Ramos (cell line): ENCODE data around the gene FBXO2.

Experiments used
- in situ Hi-C: fragments of 300-500 bp; cut with MboI; formaldehyde crosslinking; loops from one replicate; pipeline ENCODE4 v1.14.3; 2022; ENCODE audit warnings: low sequenced_read_pairs; ENCODE audit not compliant: unreplicated experiment

FBXO2 gene

DNA sequence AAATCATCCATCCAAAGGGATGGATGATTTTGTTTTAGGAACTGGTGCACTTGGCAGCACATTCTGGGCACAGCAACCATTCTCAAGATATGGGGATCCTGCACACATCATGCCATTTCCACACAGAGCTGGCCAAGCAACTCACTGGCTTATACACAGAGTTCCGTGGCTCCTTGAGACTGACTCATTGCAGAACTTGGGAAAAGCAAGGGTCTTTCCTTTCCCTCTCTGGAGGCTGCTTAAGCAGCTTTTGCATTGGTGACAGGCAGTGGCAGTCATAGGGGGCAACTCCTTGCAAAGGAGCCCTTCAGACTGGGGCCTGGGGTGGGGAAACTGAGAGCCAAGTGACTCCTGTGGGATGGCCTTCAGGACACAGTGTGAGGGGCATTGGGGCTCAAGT is 28.6 kb upstream of the FBXO2 start:
- in situ Hi-C loops = no loop called here

DNA sequence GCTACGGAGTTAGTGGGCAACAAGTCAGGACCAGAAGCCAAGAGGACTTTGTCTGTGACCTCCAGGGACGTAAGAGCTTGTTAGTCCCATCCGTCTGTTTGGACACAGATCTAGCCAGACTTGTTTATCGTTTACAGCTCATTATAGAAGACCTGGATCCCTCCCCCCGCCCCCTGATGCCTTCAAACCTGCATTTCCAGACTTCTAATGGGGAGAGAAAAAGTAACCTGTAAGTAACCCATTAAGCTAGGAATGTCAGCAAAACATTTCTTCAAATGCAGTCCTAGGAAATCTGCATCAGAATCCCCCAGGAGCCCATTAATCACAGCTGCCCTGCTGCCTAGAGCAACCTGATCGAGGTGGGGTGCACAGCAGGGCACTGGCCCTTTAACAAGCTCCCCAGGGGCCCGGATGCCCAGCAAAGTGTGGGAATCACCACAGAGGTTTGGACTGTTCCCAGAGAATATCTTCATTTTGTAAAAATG is 28.1 kb upstream of the FBXO2 start:
- in situ Hi-C loops = no loop called here

DNA sequence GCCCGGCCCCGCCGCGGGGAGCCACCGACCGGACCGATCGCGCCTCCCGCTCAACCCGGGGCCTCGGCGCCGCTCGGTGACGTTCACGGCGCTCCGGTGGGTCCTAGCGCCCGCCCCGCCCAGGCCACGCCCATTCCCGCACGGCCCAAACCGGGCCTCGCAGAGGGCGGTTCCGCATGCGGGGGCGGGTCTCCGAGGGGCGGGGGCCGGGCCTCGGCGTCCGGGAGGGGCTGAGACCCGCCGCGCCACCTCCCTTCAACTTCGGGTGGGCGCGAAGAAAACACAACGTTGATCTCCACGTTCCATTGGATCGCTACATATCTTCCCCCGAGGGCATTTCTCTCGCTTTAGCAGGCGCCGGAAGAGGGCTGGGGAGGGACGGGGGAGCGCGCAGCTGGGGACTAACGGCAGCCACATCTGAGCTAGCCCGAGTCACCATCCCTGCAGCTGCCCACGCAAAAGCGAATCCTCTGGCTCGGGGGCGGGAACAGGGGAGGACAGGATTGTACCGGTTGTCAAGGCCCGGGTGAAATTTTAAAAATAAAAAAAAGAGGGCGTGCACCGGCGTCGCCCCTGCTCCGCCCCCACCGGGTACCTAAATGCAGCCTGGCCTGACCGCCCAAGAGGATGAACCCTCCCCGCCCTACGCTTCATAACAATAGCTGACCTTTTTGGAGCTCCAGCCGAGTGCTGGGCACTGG is 27.0 kb upstream of the FBXO2 start, which contains the start of gene MAD2L2:
TSS of gene MAD2L2 (minus strand) at position 78 of the 701 bp plus-strand sequence. CDS start 547 bp downstream, outside the sequence.
- in situ Hi-C loops = no loop called here

DNA sequence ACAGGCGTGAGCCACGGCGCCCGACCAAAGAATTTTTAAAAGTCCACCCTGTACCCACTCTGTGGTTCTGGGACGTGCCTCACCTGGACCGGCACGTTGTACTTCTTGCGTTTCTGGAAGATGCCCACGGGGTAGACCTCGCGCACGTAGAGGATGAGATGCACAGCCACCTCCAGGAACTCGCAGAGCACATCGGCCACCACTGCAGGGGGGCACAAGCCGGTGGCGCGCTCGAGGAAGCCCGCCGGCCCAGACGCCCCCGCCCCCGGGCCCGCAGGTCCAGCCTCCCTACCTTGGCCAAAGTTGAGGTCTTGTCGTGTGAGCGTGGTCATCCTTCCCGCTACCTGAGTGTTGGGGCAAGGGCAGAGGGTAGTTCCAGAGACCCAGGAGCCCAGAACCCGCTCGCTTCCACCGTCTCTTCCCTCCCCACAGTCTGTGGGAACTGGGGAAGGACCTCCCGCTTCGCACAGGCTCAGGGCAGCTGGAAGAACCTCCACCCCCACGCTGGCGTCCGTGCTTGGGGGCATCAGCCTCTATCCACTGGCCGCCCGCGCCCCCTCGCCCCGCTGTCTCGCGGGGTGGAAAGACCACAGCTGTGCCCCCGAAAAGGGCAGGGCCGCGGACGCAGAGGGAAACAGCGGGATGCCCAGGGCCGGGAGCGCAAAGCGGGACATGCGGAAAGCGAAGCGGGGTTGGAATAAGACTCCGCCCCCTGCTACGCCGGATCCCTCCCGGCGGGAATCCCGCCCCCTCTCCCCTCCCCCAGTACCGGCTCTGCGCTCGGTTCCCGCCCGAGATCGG is 26.2 kb upstream of the FBXO2 start:
- in situ Hi-C loops = no loop called here

DNA sequence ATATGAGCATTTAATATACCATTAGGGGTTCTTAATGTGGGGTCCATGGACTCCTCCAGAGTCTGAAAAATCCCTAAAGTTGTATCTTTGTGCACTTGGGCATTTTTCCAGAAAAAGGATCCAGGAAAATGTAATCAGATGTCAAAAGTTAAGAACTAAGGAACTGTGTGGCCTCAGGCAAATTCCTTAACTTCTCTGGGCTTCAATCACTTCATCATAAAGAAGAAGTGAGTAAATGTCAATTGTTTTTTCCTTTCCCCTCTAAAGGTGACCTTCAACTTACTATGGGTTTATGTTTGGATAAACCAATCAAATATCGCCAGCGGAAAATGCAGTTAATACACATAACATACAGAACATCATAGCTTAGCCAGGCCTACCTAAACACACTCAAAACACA is 24.2 kb upstream of the FBXO2 start:
- in situ Hi-C loops = no loop called here

DNA sequence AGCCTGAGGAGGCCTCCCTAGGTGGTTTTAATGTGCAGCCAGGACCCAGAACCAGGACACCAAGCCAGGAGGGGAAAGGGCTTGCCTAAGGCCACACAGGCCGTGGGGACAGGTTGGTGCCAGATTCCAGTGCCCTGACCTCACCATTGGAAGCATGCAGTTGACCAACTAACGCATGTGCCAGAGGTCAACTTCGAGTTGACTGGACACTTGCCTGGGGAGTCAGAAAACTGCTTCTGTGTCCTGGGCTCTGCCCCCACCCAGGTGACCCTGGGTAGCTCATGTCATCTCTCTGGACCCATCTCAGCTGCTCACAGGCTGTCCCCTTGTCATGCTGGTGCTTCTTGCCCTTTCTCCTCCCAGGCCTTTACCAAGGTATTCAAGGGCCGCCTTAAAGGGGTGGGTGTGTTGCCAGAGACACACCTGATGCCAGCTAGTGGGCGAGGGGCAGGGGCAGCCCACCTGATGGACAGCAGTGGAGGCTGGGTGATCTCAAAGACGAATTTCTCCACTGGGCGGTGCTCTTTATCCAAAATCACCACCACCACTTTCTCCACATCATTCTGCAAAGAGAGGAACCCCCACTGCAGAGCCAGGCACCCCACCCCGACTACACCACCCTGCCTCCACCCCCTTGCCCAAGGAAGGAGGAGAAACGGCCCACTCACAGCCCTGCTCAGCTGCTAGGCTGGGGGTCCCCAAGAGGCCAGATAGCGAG is 22.3 kb upstream of the FBXO2 start:
- in situ Hi-C loops = no loop called here

DNA sequence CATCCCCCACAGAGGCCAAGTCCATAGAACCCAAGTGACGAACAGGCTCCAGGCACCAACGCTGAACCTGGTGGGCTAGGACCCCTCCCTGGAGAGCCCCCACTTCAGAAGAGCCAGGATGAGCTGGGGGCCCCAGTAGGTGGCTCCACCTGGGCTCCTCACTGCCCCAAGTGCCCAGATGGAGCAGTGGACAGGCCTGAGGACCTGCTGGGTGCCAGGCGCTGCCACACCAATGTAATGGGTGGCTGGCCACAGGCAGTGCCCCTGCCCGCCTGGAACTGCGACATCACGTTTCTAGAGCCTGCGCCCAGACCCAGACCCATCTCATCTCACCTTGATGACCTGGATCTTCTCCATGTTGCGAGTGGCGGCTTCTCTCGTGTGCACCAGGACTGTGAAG is 21.1 kb upstream of the FBXO2 start:
- in situ Hi-C loops = no loop called here

DNA sequence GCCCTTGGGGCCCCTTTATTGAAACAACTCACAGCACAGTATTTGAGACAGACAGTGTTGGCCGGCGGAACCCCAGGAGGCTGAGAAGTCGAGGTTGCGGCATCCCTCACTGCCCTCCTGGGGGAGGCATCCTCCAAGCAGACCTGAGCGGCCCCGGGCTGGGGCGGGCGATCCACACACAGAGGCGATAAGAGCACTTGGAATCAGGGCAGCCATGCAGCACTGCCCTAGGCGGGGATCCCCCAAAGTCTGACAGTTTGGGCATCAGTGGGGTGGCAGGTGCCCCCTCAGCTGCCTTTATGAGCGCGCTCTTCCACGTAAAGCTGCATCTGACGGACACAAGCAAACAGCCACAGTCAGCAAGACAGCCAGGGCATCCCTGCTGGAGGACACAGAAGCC is 20.3 kb upstream of the FBXO2 start:
- in situ Hi-C loops = no loop called here

DNA sequence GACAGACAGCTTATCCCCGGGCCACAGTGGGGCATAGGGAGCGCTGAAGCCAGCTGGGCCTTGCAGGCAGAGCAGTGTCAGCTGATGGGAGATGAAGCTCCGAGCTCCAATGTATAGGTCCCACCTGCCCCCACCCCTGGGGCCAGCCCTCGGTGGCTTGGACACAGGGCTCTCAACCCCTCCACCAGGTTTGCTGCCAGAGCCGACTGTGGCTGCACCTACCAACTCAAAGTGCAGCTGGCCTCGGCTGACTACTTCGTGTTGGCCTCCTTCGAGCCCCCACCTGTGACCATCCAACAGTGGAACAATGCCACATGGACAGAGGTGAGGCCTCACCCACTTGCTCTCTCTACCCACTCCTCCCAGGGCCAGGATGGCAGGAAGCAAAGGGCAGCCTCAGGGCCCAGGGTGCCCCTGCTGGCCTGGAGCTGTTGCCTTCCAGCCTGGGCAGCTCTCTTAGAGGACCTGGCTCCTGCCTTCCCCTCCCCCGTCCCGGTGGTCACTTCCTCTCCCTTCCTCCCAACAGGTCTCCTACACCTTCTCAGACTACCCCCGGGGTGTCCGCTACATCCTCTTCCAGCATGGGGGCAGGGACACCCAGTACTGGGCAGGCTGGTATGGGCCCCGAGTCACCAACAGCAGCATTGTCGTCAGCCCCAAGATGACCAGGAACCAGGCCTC is 19.0 kb upstream of the FBXO2 start:
- in situ Hi-C loops = no loop called here

DNA sequence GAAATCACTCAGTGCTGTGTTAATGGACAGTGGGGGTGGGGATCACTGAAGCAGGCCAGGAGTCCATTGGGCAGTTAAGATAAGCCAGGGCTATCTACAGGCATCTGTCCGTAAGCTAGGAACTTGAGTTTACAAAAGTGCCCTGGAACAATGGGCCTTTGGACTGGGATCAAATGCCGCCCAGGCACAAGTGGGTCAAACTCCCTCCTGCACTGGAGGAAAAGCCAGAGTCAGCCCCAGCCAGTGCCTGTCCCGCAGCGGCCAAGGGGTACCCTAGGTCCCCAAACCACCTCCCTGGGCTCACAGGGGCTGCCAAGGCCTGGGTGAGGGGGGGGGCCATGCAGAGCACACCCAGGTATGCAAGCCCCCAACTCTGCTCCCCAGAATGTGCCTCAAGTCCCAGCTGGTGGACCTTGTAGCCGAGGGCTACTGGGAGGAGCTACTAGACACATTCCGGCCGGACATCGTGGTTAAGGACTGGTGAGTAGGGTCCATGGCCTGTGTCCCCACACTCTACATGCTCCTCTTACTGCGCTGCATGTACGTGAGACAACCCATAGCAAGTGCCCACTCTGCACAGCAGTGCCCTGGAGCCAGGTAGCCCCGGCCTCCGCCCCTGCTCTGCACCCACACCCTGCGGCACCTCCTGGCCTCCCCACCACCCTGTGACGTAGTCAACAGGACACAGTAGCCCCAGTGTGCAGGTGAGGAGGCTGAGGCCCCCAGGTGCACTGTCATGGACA is 17.5 kb upstream of the FBXO2 start:
- in situ Hi-C loops = no loop called here

DNA sequence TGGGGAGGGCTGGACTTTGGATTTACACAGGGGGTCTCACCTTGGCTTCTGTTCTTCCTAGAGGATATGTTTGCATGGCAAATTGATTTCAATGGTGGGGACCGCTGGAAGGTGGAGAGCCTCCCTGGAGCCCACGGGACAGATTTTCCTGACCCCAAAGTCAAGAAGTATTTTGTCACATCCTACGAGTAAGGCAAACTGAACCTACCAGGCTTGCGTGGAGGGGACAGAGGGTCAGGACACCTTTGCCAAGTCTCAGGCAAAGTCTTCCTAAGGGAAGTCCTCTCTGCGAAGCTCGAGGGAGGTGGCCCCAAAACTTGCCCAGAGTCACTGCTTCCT is 16.9 kb upstream of the FBXO2 start:
- in situ Hi-C loops = no loop called here

DNA sequence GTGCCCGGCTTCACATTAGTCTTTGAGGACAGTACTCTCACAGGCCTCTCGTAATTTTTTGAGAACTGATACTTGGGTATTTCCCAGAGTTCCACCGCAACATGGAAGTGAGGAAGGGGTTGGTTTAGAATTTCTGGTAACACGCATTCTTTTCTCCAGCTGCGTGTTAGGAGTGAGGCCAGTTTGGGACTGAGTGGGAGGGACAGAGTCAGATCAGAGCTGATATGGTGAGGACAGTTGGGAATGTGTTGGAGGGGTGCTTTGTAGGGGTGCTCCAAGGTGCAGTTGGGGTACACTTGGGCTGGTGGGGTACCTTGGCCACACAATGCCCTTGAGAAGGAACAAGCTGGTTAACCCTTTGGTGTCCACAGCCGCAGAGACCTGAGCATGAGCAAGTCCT is 16.5 kb upstream of the FBXO2 start:
- in situ Hi-C loops = no loop called here

DNA sequence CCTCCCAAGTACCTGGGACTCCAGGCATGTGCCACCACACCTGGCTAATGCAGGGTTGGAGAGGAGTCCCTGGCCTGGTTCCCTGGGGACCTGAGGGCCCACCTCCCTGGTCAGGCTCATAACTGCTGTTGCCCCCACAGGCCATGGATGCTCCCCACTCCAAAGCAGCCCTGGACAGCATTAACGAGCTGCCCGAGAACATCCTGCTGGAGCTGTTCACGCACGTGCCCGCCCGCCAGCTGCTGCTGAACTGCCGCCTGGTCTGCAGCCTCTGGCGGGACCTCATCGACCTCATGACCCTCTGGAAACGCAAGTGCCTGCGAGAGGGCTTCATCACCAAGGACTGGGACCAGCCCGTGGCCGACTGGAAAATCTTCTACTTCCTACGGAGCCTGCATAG is 14.3 kb upstream of the FBXO2 start:
- in situ Hi-C loops = no loop called here

DNA sequence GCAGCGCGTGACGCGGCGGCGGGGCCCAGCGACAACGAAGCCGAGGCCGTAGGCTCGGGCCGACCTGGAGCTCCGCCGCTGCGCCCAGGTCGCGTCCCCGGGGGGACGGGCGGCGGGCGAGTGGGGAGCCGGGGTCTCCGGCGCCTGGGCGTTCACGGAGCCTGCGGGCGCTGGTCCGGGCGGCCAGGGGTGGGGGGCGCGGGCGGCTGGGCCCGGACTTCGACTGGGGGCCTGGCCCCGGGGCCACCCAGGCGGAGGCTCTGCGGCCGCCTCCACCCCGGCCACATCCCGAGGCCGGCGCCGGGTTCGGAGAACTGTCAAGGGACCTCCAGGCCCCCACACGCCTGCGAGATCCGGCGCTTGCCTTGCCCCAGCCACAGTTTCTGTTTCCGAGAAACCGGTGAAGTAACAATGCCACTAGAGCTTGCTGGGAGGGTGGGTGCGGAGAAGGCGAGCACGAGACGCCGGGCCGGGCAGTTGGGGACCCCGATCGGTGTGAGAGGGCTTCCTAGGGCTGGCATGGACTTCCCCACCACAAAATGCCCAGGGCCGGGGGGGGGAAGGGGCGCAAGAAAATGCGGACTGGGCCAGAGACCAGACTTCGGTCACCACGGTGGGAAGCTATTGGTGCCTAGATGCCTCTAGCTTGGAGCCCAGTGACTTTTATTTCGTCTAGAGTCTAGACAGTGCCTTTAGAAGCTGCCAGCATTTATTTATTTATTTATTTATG is 10.3 kb upstream of the FBXO2 start:
- in situ Hi-C loops = loop anchor here (5.0 kb wide), 1 partner anchor 53 kb away; no protein-coding TSS in a partner anchor

DNA sequence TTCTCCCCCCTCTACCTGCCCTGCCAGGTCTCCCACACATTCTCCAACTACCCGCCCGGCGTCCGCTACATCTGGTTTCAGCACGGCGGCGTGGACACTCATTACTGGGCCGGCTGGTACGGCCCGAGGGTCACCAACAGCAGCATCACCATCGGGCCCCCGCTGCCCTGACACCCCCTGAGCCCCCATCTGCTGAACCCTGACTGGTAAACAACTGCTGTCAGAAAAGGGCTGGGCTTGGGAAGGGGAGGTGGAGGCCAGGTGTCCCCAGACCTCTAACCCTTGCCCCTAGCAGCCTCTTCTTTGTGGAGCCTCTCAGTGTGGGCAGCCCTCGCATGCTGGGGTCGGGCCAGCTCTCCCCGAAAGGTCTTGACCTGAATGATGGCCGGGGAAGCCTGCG is 6.9 kb upstream of the FBXO2 start:
- in situ Hi-C loops = loop anchor here (5.0 kb wide), 1 partner anchor 56 kb away; no protein-coding TSS in a partner anchor

DNA sequence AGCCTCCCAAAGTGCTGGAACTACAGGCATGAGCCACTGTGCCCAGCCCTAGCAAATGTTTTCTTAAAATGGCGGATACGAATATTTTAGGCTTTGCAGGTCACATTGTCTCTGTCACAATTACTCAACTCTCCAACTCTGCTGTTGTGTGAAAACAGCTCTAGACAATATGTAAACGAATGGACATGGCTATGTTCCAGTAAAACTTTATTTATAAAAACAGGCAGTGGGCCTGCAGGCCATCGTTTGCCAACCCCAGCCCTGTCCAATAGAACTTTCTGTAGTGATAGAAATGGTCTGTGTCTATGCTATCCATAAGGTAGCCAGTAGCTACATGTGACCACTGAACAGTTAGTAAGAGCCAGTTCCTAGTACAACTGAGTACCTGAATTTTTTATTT is 5.5 kb upstream of the FBXO2 start:
- in situ Hi-C loops = loop anchor here (5.0 kb wide), 1 partner anchor 58 kb away; no protein-coding TSS in a partner anchor

DNA sequence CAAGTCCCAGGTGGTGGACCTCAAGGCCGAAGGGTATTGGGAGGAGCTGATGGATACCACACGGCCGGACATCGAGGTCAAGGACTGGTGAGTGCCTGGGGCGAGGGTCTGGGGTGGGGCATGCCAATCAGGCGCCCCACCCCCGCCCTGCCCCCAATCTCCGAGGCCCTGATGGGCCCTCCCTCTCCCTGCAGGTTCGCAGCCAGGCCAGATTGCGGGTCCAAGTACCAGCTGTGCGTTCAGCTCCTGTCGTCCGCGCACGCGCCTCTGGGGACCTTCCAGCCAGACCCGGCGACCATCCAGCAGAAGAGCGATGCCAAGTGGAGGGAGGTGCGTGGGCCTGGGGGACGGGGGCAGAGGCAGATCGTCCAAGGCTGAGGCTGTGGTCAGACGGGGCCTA is 4.3 kb upstream of the FBXO2 start:
- in situ Hi-C loops = no loop called here

DNA sequence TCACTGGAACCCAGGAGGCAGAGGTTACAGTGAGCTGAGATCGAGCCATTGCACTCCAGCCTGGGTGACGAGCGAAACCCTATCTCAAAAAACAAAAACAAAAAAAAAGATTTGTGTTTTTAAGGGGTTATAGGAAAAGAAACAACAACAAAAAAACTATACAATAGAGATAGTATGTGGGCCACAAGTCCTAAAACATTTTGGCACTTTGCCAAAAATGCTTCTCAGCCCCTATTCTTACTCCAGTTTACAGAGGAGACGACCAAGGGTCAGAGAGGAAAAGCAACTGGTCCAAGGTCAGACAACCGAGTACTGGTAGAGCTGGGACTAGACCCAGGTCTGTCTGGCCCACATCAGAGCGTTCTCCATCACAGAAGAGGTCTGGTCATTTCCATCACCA is 3.4 kb upstream of the FBXO2 start:
- in situ Hi-C loops = no loop called here
